NCI-H2029 treated with DMSO at 0.1 percent for 48 hours (cell line): ENCODE results near the gene PIGU.
"Not testable (repeated sequence)": the region's sequence is repeated elsewhere in the genome, so short reads cannot be mapped to it uniquely, and the experiment has no call there.

Source experiments
- DNase-seq: peaks from one replicate; lab custom pipeline; 2025; lab: John Stamatoyannopoulos, UW

The PIGU gene

DNA sequence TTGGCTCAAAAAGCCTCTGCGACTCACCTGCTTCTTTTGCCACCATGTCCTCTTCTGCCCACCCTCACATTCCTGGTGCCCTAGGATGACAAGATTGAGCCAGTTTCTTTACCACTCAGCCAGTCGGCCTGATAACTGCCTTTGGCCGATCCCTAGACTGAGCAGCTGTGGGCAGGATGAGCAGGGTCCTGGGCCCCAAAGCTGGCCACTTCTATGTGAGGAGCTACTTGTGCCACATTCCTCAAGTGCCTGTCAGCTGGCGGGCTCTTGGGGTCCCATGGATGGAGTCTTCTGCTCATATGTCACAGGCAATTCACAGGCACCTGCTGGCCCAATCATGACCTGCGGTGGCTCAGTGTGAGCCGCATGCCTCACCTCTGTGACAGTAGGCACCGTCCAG, 144.1 kb downstream of the PIGU start:
- DNase-seq: no peak

- DNase-seq: no peak
Measured at GRCh38 chr20:34532320-34532719, 144.6 kb downstream of the PIGU start.

DNA sequence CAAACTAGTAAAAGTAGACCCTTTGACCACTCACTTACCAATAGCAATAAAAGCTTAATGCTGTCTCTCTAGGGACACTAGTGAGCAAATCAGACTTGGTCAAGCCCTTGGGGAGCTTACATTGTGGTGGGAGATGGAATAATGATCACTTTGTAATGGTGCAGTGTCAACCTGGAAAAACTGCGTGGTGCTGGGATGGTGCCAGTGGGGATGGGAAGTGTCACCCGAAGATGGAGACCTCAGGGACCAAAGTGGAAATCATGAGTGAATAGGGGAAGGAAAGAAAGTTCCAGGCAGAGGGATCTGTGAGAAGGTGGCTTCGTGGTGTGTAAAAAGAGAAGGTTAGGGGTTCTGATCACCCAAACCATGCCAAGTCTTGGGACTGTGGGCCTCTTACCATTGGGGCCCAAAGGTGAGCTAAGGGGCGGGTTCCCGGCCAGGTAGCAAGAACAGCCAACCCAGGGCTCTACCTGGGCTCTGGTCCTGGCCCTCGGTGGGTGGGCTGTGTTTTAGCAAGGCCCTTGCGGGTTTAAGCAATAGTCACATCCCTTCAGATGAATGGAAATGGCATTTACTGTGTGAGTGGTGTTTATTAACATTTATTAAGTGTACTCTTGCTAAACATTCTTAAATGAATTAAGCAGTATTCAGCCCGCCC, 145.2 kb downstream of the PIGU start:
- no peak for DNase-seq

DNA sequence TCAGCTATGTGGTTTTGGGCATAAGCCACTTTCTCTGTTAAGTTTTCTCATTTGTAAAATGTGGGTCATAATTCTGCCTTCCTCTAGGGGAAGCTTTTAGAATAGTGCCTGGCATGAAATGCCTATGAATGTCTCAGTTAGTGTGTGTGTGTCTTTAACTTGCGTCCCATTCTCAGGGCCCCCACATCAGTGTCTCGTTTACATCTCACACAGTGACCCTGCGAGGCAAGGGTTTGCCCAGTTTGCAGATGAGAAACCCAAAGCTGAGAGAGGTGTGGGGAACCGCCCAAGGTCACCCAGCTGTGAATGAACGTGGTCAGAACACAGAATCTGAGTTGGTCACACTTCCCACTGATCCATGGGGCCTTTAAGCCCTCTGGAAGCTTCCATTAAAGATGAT, 146.6 kb downstream of the PIGU start:
- DNase-seq: no peak

- DNase-seq: no peak
Measured at GRCh38 chr20:34529742-34530141, 147.2 kb downstream of the PIGU start.

DNA sequence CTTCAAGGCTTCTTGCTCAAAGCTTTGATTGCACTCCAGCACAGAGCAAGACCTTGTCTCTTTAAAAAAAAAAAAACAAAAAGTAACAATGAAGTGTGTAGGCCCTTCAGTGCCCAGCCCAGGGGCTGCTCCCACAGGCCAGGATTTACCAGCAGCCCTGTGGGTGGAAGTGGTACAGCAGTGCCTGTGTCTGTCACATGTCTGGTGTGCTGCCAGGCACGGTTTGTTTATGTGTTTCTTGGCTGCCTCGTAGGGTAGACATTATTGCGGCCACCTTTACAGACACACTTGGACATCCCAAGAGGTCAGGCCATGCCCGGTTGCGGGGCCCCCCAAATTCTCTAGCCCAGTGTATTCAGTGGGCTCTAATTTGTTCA, 148.0 kb downstream of the PIGU start:
- no peak for DNase-seq

DNA sequence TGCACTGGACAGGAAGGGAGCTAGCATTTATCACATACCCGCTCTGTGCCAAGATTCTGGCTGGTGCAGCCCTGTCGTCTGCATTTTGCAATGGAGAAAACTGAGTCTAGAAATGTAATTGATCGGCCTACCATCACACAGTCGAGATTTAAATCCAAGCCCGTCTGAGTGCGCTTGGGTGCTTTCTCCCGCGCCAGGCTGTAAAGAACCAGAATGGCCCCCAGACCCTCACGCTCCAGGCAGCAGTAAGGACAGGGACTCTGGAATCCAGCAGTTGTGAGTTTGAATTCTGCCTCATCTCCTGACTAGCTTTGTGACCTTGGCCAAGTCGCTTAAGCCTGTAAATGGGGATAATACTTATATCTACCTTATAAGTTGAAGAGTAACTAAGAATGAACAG, 149.9 kb downstream of the PIGU start:
- DNase-seq: no peak

- DNase-seq: no peak
Measured at GRCh38 chr20:34526466-34526865, 150.4 kb downstream of the PIGU start.

DNA sequence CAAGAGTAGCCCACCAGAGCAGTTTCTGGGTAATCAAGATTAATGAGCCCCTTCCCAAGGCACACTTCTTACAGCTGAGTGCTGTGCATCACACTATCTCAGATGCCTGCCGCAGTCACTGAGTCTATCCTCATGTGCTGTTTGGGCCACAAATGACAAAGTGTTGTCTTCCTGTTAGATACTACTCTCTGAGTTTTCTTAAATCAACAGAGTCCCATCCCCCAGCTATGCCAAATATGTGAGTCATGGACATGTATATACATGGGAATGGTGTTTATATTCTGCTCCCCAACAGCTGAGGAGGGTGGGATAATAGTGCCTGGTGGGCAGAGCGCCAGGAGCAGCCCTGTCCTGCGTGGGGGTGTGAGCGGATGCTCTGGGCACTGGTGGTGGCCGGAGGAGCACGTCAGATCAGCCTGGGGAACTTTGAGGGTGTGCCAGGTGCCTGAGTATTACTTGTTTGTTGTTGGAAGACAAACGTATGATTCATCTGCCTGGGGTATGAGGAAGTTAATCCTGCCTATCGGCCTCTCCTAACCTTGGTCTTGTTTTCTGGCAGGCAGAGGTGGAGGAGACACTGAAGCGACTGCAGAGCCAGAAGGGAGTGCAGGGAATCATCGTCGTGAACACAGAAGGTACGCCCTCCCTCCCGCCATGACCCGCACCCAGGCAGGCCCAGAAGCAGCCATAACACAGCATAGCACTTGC, 151.0 kb downstream of the PIGU start:
- peak; percentile 80 for DNase-seq

DNA sequence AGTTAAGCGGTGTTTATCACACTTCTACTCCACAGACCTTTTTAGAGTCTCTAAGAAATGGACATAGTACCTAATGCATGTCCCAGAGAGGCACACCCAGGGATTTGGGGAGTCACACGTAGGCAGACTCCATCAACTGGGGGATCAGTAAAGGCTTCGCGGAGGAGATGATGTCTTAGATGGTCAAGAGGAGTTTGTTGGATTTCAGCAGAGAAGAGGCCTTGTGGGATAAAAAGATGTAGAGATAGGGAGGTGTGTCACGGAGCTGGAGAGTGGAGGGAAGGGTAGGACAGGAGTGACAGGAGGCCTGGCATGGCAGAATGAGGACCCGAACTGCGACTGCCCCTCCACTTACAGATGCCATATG, 151.6 kb downstream of the PIGU start:
- DNase-seq: no peak

DNA sequence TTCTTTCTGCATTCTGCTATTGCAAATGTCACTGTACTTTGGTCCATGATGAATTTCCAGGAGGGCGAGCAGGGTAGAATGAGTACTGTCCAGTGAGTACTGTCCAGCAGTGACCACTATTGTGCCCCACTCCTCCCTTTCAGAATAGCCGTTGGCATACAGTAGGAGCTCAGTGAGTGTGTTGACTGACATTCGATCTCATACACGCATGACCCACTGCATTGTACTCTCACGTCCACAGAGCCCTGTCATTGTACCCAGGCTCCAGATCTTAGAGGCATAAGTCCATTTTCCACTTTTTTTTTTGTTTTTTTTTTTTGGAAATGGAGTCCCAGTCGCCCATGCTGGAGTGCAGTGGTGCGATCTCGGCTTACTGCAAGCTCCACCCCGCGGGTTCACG, 152.5 kb downstream of the PIGU start:
- no peak for DNase-seq

DNA sequence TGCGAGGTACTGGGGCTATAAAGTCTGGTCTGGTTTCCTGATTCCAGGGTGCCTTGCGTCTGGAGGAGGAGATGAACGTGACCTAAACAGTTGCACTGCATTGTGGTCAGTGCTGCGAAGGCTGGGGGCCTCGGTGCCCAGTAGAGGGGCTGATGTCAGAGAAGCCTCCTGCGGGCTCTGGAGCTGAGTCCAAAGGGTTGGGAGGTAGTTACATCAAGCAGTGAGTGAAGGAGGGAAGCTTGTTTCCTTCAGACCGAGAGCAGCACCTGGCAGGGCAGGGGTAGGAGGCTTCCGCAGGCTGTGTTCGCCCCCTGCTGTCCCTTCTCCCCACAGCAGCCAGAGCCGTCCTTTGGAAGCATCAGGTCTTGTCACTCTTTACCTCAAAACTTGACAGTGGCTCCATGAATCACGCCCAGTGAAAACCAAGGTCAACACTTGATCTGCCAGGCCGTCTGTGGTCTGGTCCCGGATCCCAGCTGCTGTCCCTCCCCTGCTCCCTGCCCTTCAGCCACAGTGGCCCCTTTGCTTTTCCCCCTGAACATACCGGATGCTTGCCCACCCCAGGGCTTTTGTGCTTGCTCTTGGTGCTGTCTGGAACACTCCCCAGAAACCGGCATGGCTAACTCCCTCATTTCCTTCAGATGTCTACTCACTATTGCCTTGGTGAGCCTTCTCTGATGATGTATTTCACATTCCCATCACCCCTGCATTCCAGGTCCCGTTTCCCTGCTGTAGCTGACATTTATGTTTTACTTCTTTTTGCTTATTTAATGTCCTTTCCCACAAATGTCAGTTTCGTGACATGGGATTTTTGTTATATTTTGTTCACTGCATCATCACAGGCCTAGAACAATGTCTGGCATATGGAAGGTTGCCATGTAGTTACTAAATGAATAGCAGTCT, 153.7 kb downstream of the PIGU start:
- DNase-seq: peak; percentile 12

DNA sequence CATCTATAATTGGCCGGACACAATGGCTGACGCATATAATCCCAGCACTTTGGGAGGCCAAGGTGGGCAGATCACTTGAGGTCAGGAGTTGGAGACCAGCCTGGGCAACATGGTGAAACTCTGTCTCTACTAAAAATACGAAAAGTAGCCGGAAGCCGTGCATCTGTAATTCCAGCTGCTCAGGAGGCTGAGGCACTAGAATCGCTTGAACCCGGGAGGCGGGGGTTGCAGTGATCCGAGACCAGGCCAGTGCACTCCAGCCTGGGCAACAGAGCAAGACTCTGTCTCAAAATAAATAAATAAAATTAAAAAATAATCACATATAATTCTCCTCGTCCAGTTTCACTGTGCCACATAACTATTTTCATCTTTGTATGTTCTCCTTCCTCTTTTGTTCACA, 157.1 kb downstream of the PIGU start:
- DNase-seq: not testable (repeated sequence)

- not testable (repeated sequence) for DNase-seq
Measured at GRCh38 chr20:34518863-34519262, 158.0 kb downstream of the PIGU start.

DNA sequence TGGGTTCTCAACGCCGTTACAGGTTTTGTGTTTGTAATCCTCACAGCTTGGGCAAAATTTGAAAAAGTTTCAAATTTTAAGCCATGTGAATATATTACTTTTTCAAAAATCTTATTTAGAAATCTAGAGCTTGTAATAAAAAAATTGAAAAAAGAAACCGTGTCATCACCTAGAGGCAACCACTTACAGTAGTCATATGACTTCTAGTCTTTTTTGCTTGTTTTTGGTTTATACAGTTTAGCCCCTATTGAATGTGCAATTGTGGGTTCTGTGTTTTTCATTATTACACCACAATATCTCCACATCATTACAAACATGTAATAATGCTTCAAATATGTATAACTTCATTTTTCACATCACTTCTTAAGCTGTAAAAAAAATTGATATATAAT, 159.8 kb downstream of the PIGU start:
- DNase-seq: no peak

GRCh38 chr20:34516247-34517113, 160.4 kb downstream of the PIGU start, which contains the start of gene DYNLRB1:
TSS of gene DYNLRB1 (plus strand) at chr20:34516422. CDS start at chr20:34516459, 37 bp downstream.
- DNase-seq: peak; percentile 78

DNA sequence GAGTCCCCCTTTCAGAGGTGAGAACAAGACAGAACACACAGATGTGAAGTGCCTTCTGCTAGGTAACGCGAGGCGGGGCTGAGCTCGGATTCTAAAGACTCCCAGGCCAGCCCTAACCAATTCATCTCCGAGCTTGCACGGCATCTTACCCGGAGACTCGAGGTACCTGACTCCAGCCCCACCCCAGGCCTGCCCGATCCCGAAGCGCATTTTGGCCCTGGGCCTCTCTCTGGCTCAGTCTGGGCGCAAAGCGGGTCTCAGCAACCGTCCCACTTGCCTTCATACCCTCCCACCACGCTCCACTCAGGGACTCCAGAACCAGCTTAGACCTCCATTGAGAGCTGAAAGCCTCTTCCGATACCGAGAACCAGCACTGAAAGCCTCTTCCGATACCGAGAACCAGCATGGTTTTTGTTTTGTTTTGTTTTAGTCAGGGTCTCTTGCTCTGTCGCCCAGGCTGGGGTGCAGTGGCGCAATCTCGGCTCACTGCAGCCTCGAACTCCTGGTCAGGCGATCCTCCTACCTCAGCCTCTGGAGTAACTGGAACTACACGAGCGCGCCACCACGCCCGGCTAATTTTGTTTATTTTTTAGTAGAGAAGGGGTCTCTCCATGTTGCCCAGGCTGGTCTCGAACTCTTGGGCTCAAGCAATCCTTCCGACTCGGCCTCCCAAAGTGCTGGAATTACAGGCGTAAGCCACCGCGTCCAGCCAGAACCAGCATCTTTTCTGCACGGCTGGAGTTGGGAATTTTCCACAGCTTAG, 161.2 kb downstream of the PIGU start:
- DNase-seq: peak; percentile 32

DNA sequence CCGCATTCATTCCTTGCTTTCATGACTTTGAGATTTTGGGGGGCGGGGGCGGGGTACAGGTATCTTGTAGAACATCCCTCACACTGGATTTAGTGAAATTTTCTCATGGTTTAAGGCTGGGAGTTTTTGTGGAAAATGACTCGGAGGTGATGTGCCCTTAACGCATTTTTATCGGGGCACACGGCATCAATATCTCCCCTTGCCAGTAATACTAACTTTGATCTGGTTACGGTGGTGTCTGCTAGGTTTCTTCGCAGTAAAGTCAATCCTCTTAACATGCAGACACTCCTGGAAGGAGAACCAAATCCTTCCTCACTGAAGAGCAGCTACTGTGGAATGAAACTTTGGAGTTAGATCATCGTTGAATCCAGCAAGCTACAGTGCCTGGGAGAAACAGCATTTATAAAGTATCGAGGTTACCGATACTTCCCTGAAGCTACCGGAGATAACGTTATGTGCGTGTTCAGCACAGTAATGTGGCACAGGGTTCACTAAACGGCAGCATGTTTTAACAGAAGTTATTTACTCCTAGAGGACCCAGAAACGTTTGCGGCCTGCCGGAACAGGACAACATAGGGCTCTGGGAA, 161.9 kb downstream of the PIGU start:
- no peak for DNase-seq

DNA sequence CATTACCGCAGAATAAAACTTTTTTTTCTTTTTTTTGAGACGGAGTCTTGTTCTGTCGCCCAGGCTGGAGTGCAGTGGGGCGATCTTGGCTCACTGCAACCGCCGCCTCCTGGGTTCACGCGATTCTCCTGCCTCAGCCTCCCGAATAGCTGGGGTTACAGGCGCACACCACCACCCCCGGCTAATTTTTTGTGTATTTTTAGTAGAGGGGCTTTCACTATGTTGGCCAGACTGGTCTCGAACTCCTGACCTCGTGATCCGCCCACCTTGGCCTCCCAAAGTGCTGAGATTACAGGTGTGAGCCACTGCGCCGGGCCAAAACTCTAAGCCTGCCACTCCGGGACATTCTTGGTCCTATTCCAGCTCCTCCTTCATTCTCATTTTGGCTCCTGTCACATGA, 162.9 kb downstream of the PIGU start:
- not testable (repeated sequence) for DNase-seq

GRCh38 chr20:34512955-34513419, 163.9 kb downstream of the PIGU start:
- DNase-seq: no peak
